ENCODE results near the gene CHDH. TPM values are rescaled to one million over a fixed set of nuclear protein-coding genes. Genes with fewer than 3 reads are reported as not detected.

CHDH gene
- total and polyA plus RNA-seq, 7 donors: 0.29 to 6.1 (median 2.0) TPM

GRCh38 chr3:53798144-53798543 is 48.1 kb downstream of the CHDH start:
- Histone ChIP-seq H3K4me1 (no peaks in the 10 kb centered on the region), H3K4me3 (no peak overlapping the region), H3K36me3 (ENCODE audit: insufficient read depth in 1 of 2, low read depth in 1 of 2) (no peaks in the 10 kb centered on the region), H3K27ac (no peak overlapping the region), H3K9me3 (no peaks in the 10 kb centered on the region), H3K27me3 (ENCODE audit: insufficient read depth in 3 of 3, low read length in 2 of 3) (peaks cover 0 to 17% (median 0%) of the 10 kb centered on the region in 3 donors)
- WGBS, 3 donors: 84 to 90% (median 87%) methylated on average over 8 of the region's 8 CpGs
- DNase-seq: no peak
- no peak for ATAC-seq
- TF ChIP-seq CTCF (IDR thresholded peaks at IDR 0.05): no peak
- intact Hi-C loops (cut with DNase I): no loop called here

- intact Hi-C loops (cut with DNase I): no loop called here
- Histone ChIP-seq H3K9me3 (no peaks in the 10 kb centered on the region), H3K4me3 (no peak overlapping the region), H3K27me3 (ENCODE audit: insufficient read depth in 3 of 3, low read length in 2 of 3) (peaks cover 0 to 17% (median 0%) of the 10 kb centered on the region in 3 donors), H3K36me3 (ENCODE audit: insufficient read depth in 1 of 2, low read depth in 1 of 2) (no peaks in the 10 kb centered on the region), H3K4me1 (no peaks in the 10 kb centered on the region), H3K27ac (no peak overlapping the region)
- ATAC-seq (no peak), DNase-seq (no peak)
- WGBS, 3 donors: 41 to 49% (median 46%) methylated on average over 12 of the region's 12 CpGs
- no peak for TF ChIP-seq CTCF (IDR thresholded peaks at IDR 0.05)
Observed at GRCh38 chr3:53795789-53796560, 50.2 kb downstream of the CHDH start.

- WGBS, 3 donors: 54 to 63% (median 57%) methylated on average over 3 of the region's 3 CpGs
- H3K36me3 ChIP-seq (ENCODE audit: insufficient read depth in 1 of 2, low read depth in 1 of 2): no peaks in the 10 kb centered on the region
- no peak overlapping the region for H3K4me3 ChIP-seq
- H3K27ac ChIP-seq: no peak overlapping the region
- DNase-seq: no peak
- intact Hi-C loops (cut with DNase I): no loop called here
- no peak for TF ChIP-seq CTCF (IDR thresholded peaks at IDR 0.05)
- ATAC-seq: no peak
- H3K4me1 ChIP-seq: no peaks in the 10 kb centered on the region
- H3K27me3 ChIP-seq (ENCODE audit: insufficient read depth in 3 of 3, low read length in 2 of 3): peaks cover 0 to 18% (median 0%) of the 10 kb centered on the region in 3 donors
- H3K9me3 ChIP-seq: no peaks in the 10 kb centered on the region
Observed at GRCh38 chr3:53795176-53795575, 51.0 kb downstream of the CHDH start.

DNA sequence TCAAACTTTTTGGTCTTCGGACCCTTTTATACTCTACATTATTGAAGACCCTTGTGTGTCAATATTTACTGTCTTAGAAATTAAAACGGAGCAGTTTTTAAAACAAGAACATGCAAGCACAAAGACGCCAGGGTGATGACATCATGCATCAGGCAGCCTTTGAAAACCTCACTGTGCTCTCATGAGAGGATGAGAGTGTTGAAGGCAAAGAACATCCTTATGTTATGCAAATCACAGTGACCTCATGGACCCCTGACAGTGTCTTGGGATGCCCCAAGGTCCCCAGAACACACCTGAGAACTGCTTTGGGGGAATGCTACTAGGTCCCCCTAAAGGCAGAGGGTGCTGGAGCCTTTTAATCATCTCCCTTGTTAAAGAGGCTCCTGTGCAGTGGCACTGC is 51.6 kb downstream of the CHDH start:
- DNase-seq (no peak), ATAC-seq (no peak)
- no peaks in the 10 kb centered on the region for H3K36me3 ChIP-seq (ENCODE audit: insufficient read depth in 1 of 2, low read depth in 1 of 2)
- no peaks in the 10 kb centered on the region for H3K4me1 ChIP-seq
- TF ChIP-seq CTCF (IDR thresholded peaks at IDR 0.05): no peak
- no peaks in the 10 kb centered on the region for H3K9me3 ChIP-seq
- no peak overlapping the region for H3K27ac ChIP-seq
- H3K4me3 ChIP-seq: no peak overlapping the region
- H3K27me3 ChIP-seq (ENCODE audit: insufficient read depth in 3 of 3, low read length in 2 of 3): peaks cover 0 to 23% (median 0%) of the 10 kb centered on the region in 3 donors
- WGBS, 3 donors: 60 to 73% (median 61%) methylated on average over 3 of the region's 3 CpGs
- intact Hi-C loops (cut with DNase I): no loop called here

DNA sequence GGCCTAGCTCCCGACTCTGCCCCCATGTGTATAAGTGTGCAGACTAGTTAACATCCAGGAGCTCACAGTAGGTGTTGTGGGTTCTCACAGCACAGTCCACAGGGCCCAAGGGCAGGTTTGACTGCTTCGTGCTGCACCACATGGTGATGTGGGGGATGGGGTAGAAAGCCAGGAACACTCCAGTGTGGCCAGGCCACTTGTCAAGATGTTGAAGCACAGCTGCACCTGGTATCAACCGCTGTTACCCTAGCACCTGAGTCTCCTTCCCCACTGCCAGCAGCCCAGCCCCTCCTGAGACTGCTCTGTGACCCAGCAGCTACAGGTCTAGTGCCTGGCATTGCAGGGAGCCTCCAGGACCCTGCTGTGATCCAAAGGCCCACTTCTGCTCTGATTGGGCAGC is 53.4 kb downstream of the CHDH start:
- Histone ChIP-seq H3K9me3 (no peaks in the 10 kb centered on the region), H3K36me3 (ENCODE audit: insufficient read depth in 1 of 2, low read depth in 1 of 2) (no peaks in the 10 kb centered on the region), H3K27ac (no peak overlapping the region), H3K27me3 (ENCODE audit: insufficient read depth in 3 of 3, low read length in 2 of 3) (peaks cover 0 to 33% (median 4%) of the 10 kb centered on the region in 3 donors), H3K4me3 (no peak overlapping the region), H3K4me1 (no peaks in the 10 kb centered on the region)
- TF ChIP-seq CTCF (IDR thresholded peaks at IDR 0.05): no peak
- intact Hi-C loops (cut with DNase I): no loop called here
- ATAC-seq (no peak), DNase-seq (no peak)
- 87 to 88% (median 87%) methylated on average over 3 of the region's 3 CpGs for WGBS, 3 donors
